ENCODE data around the gene IL5.
A peak's percentile ranks its signal among the peaks of the same experiment; 100 is the strongest.
"Not testable (repeated sequence)": the region's sequence is repeated elsewhere in the genome, so short reads cannot be mapped to it uniquely, and the experiment has no call there.

Gene IL5
- total RNA-seq: 0.11 to 0.39 (median 0.28) reads per million in 3 experiments

GRCh38 chr5:132543472-132544201 is at the start of gene IL5:
IL5 (minus strand) TSS chr5:132543522; CDS start chr5:132543478, 44 bp downstream.
- no peak for DNase-seq

- no peak for DNase-seq
Observed at GRCh38 chr5:132592521-132592920, 49.2 kb upstream of the IL5 start.

DNA sequence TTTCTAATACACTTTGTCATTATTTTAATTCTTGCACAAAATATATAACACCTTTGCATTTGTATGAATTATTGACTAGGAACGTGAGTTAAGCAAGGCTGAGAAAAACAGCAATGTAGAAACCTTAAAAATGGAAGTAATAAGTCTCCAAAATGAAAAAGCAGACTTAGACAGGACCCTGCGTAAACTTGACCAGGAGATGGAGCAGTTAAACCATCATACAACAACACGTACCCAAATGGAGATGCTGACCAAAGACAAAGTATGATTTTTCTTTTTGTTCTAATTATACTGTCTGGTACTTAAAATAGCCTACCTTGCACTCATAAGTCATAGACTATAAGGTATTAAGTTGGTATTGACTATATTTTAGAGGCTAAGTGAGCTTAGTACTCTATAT is 47.8 kb upstream of the IL5 start:
- no peak for DNase-seq

DNA sequence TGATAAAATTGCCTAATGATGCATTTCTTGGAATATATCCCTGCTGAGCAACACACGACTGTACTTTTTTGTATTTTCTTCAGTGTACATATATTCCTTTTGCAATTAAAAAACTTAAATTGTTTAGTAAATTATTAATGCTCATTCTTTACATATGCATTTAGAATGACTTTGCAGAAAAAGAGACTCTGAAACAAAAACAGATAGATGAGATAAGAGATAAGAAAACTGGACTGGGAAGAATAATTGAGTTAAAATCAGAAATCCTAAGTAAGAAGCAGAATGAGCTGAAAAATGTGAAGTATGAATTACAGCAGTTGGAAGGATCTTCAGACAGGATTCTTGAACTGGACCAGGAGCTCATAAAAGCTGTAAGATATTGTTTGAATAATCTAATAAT is 46.1 kb upstream of the IL5 start:
- DNase-seq: no peak

DNA sequence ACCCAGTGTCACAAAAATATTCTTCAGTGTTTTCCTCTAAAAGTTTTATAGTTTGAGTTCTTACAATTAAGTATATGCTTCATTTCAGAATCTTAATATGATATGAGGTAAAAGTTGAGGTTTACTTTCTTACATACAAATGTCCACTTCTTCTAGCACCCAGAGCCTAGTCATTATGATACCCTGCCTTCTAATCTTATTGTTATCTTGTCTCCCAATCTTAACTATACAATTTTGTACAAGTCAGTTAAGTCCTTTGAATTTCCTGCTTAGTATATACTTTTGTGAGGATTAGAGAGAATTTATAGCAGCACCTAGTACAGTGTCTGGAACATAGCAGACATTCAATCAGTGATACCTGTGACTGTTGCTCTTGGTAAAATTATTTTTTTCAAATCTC is 42.7 kb upstream of the IL5 start:
- DNase-seq: no peak

- not testable (repeated sequence) for DNase-seq
Observed at GRCh38 chr5:132584560-132584959, 41.2 kb upstream of the IL5 start.

GRCh38 chr5:132576123-132576522 is 32.8 kb upstream of the IL5 start:
- DNase-seq: no peak

DNA sequence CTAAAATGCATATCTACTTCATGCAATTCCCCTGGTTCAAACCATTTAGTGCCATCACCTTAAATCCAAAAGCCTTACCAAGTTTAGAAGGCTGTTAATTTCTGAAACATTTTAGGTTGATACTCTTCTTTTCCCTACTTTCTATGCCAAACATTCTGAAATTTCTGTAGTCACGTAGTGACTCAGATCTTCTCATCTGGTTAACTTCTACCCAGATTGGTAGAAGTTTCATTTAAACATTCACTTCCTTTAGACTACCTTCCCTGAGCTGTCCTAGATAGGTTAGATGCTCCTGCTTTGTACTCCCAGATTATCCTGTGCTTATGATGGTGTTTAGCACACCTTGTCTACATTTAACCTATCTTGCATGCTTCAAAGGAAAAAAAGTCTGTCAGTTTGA is 23.3 kb upstream of the IL5 start:
- DNase-seq: no peak

DNA sequence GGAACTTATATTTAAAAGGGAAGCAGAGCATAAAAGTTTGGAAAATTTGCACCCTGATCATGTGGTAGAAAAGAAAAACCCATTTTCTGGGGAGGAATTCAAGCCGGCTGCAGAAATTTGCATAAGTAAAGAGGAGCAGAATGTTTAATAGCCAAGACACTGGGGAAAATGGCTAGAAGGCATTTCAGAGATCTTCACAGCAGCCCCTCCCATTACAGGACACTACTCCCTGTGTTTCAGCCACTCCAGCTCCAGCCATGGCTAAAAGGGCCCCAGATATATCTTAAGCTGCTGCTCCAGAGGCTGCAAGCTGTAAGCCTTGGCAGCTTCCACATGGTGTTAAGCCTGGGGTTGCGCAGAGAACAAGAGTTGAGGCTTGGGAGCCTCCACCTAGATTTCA is 21.2 kb upstream of the IL5 start:
- not testable (repeated sequence) for DNase-seq

- no peak for DNase-seq
Observed at GRCh38 chr5:132561601-132562000, 18.3 kb upstream of the IL5 start.

DNA sequence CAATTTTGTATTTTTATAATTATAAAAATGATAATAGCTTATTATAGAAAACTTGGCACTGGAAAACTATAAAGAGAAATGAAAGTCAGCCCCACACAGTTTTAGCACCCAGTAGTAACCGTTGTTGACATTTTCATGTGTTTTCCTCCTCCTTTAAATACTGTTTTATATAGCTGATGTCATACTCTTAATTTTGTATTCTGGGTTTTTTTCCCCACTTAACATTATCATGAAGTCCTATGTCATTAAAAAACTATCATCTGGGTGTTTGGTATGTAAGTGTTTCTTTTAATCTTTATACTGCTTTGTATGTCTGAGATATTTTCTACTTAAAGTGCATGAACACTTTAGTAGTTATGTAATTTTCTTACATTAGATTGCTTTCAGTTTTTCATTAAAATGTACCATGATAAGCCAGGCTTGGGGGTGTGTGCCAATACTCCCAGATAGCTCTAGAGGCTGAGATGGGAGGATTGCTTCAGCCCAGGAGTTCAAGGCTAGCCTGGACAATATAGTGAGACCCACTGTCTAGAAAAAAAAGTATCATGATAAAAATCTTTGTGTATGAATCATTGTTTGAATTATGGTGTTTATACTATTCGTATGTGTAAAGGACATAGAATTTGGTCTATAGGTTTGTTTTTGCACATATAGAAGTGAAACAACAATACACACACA is 16.2 kb upstream of the IL5 start:
- DNase-seq: no peak

DNA sequence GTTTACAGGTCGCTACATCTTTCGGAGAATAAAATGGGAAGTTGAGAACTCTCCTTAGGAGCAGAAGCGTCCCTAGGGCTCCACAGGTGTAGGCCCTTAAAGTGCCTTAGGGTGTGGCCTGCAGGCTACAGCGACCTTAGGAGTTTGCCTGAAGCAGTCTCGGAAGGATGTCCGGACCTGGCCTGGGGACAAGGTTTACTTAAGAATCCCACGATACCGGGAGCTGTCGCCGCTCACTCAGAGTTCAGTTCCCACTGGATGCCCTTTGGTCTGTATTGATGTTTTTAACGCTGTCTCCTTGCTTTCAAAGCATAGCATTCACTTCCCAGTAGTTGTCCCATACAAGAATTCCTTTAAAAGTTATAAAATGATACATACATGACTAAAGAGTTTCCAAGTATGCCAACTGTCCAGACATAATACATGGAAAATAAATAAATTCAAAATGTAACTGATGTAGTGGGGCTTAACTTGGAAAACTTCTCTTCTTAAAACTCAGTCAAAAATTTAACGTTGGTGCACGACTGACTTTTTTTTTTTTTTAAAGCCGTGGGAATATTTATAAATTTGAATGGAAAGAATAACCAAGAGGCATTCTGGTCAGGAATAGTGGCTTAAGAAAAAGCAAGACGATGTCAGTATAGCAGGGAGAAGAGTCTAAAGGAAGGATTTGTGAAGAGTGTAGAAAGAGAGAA is 14.3 kb upstream of the IL5 start:
- no peak for DNase-seq

DNA sequence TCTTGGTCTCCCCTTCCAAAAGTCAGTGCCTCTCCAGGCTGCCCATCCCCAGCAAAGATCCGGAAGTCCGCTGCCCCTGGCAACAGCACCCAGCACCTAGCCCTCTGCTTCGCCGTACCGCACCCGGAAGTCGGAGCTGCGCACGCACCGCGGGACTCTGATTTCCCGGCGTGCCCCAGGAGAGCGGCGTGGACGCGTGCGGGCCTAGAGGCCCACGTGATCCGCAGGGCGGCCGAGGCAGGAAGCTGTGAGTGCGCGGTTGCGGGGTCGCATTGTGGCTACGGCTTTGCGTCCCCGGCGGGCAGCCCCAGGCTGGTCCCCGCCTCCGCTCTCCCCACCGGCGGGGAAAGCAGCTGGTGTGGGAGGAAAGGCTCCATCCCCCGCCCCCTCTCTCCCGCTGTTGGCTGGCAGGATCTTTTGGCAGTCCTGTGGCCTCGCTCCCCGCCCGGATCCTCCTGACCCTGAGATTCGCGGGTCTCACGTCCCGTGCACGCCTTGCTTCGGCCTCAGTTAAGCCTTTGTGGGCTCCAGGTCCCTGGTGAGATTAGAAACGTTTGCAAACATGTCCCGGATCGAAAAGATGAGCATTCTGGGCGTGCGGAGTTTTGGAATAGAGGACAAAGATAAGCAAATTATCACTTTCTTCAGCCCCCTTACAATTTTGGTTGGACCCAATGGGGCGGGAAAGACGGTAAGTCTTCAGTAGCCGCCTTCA is 13.6 kb upstream of the IL5 start, which contains the start of gene RAD50:
TSS of gene RAD50 (plus strand) at position 215 of the 715 bp plus-strand sequence. CDS start at position 563, 348 bp downstream.
- peak; percentile 88 for DNase-seq

- no peak for DNase-seq
Observed at GRCh38 chr5:132556153-132556762, 12.9 kb upstream of the IL5 start.

DNA sequence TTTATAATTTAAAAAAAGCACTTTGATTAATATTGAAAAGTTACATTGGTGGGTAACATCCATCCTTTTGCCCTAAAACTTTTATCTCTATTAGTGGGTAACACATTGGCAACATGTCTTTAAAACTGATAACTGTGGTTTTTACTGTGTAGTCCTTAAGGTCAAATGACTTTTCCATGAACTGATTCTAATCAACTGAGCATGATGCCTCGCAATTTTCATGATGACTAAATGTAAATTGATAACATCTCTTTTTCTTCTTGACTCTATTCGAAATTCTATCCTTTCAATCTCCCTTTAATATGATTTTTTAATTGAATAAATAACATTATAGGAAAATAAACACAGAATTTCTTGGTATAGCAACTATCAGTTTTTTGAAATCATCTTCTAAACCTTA is 6.3 kb upstream of the IL5 start:
- no peak for DNase-seq

GRCh38 chr5:132548834-132549233 is 5.5 kb upstream of the IL5 start:
- not testable (repeated sequence) for DNase-seq

- no peak for DNase-seq
Observed at GRCh38 chr5:132547269-132547668, 3.9 kb upstream of the IL5 start.

DNA sequence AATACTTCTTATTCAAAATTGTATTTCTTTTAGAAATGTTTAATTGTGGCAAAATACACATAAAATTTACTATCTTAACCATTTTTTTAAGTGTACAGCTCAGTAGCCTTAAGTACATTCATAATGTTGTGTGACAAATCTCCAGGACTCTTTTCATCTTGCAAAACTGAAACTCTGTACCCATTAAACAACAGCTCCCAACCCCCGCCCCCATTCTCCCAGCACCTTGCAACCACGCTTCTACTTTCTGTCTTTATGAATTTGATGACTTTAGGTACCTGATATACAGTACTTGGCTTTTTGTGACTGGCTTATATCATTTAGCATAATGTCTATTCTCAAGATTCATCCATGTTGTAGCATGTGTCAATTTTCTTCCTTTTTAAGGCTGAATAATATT is 2.8 kb upstream of the IL5 start:
- no peak for DNase-seq

GRCh38 chr5:132540764-132541163 is 2.6 kb downstream of the IL5 start:
- no peak for DNase-seq

DNA sequence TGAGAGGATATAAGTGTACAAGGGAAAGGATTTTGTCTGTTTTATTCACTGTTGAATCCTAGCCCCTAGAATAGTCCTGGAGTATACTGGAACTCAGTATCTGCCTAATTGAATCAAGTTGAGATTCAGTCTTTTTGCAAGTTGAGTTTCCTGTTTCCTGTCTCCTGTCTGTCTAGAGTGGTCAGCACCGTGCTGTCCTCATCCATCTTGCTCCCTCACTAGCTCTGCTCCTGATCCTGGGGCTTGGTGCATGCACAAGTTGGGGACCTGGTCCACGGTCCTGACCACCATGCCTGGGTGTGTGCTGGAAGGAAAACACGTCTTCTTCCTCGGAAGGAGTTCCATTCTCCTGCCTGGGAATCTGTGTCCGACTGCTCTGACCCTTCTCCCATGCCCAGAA is 3.2 kb downstream of the IL5 start:
- DNase-seq: no peak

- no peak for DNase-seq
Observed at GRCh38 chr5:132539716-132540115, 3.6 kb downstream of the IL5 start.

- no peak for DNase-seq
Observed at GRCh38 chr5:132530946-132531345, 12.4 kb downstream of the IL5 start.

Data from central memory CD4-positive, alpha-beta T cell (primary cell).